ENCODE results near the gene RASSF1.
"Not testable (repeated sequence)": the region's sequence is repeated elsewhere in the genome, so short reads cannot be mapped to it uniquely, and the experiment has no call there.

The RASSF1 gene

GRCh38 chr3:50322386-50323091 lies 18.1 kb downstream of the RASSF1 start, which contains the start of gene HYAL2:
HYAL2 (minus strand) TSS chr3:50322745; CDS start chr3:50320489, 2,256 bp downstream.
- DNase-seq: no peak

DNA sequence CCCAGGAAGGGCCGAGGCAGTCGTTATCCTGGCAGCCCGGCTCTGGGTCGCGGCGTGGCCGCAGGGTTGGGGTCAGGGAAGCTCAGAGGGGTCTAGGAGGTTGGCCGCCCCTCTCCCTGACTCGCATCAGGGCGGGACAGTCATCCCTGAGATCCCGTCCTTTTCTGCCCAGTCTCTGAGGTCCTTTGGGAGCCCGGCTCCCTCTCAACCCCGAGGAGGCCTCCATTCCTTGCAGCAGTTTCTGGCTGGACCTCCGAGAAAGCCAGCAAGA lies 18.6 kb downstream of the RASSF1 start:
- DNase-seq: no peak

DNA sequence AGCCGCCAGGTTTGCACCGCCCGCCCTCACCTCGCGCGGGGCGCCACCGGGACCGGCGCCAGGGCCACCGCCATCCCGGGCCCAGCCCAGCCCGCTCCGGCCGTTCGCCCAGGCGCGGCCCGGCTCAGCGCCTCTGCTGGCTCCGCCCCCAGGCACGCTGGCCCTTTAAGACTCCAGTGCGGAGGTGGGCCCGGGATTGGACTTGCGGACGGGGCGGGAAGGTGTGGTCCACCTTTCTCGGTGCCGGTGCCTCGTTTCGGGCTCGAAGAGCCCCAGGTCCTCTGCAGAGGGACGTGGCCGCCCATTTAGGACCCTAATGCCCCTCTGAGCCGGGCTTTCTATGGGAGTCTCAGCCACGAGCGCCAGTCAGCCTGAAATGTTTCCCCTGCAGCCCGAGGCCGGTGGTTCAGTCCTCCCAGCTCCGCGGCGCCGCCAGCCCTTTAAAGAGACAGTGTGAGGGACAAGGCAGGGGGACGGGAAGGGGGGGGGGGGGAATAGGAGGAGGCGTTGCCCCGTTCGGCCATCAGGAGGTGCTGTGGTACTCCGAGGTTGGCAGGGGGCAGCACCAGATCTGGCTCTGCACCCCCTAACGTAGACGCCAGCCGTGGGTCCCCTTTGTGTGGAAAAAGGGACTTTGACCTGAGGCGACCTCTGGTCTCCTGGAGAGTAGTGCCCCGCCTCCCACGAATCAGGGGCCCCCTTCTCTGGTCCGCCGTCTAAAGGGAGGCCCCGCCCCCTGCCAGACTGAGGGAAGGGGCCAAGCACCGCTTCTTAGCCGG lies 19.1 kb downstream of the RASSF1 start:
- peak; percentile 87 for DNase-seq

DNA sequence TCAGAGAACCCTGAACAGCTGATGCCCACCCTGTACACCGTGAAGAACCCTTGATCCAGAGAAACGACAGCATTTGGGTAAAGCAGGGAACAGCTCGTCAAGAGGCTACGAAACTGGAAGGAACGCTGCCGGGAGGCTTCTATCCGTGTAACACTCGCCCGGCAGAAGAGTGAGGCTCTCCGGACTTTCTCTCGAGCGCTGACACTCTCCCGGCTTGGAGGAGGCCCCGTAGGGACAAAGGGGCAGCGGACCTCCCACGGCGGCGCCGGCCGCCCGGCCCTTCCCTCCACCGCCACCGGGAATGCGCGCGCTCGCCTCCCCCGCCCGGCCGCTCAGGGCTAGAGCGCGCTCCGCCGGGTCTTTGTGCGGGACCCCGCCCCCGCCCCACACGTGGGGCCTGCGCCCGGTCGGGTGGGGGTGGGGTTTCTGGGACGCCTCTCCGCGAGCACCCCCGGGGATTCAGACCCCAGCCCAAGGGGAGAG lies 19.7 kb downstream of the RASSF1 start:
- peak; percentile 79 for DNase-seq

DNA sequence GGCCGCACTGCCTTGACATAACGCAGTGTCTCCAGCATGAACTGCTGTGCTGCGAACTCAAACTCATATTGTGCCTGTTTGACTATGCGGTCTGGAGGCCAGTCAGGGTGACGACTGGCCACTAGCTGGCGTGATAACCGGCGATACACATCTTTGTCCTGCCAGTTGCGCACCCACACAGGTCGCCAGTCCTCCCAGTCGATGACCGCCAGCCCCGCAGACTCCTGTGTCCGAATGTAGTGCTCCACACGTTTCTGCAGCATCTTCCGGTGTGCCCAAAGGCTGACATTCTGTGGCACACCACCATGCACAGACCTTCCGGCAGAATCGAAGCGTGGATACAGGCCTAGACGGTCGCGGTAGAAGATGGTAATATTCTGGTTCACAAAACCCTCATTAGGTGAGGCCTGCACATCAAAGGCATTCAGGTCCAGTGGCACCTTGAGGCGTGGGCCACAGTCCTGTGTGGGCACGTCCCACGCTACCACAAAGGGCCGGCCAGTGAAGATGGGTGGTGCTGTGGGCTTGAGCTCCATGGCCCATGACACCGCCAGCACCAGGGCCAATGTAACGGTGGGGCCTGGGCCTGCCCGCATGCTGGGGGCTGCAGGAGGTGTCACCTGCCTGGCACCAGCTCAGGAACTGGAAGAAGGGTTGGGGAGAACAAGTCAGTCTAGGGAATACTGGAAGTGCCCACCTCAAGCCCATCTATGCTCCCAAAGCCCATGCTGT lies 20.6 kb downstream of the RASSF1 start:
- DNase-seq: no peak

- no peak for DNase-seq
Measured at GRCh38 chr3:50319181-50319893, 21.3 kb downstream of the RASSF1 start.

DNA sequence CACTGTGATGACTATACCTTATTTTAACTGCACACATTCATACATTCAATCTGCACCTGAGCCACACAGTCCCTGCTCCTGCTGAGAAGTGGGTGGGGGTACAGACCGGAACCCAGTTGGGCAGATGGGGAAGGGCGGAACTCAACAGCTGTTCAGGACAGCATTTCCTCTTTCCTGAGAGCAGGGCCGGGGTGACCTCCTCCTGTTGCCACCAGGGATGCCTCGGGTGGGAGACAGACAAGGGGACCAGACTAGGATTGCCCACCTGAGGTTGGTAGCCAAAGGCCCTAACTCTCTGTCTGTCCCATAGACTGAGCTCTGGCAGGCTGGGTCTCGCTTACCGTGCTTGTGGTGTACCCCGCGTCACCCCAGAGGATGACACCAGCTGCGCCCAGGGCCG lies 22.0 kb downstream of the RASSF1 start:
- DNase-seq: no peak

- DNase-seq: no peak
Measured at GRCh38 chr3:50318163-50318562, 22.5 kb downstream of the RASSF1 start.

DNA sequence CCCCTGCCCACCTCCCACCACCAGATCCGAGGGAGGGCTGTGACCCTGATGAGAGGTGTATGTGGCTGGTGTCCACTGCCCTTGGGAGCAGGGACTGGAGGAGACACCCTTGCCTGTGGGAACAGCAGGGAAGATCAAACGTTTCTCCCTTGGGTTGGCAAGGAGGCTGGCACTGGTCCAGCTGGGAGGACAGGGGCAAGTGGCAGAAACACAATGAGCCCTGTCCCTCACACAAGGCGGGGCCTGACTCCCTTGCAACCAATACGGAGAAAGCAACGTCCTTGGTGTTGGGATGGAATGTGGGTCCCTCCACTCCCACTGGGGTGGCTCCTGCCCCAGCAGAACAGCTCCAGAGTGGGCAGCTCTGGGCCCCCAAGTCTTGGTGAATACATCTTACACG lies 23.3 kb downstream of the RASSF1 start:
- no peak for DNase-seq

- no peak for DNase-seq
Measured at GRCh38 chr3:50316657-50317242, 23.9 kb downstream of the RASSF1 start.

DNA sequence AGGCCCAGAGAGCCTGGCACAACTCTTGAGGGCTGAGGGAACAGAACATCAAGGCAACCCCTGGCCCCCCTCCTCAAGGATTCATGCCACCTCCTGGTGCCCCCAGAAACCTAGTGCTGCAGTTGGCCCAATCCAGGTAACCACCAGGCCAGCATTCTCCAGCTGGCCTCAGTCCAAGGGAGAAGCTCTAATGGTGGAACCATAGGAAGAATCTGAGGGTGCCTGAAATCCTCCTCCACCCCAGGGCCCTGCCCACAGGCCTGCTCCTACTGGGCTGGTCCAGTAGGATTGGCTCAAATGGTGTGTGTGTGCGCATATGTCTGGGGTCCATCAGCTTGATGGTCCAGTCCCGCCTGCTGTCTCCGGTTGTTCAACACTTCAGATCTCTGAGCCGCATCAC lies 25.8 kb downstream of the RASSF1 start:
- no peak for DNase-seq

- no peak for DNase-seq
Measured at GRCh38 chr3:50314342-50314741, 26.3 kb downstream of the RASSF1 start.

DNA sequence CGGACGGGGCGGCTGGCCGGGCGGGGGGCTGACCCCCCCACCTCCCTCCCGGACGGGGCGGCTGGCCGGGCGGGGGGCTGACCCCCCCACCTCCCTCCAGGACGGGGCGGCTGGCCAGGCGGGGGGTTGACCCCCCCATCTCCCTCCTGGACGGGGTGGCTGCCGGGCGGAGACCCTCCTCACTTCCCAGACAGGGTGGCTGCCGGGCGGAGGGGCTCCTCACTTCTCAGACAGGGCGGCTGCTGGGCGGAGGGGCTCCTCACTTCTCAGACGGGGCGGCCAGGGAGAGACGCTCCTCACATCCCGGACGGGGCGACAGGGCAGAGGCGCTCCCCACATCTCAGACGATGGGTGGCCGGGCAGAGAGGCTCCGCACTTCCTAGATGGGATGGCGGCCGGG lies 28.6 kb downstream of the RASSF1 start:
- not testable (repeated sequence) for DNase-seq

DNA sequence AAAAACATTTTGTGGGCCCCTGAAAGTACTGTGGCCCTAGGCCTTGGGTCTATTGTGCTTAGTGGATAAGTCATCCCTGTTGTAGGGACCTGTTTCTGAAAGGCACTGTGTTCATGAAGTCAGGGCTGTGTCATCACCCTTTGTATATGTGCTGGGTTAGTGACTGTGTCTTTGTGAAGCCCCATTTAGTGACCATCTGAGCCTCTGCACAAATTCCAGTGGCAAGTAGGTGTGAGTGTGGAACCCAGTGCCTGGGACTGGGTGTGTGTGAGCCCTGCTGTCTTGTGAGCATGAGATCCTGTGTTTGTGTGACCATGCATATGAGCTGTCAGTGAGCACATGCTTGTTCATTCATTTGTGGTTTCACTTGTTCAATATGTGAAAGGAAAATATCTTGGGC lies 36.0 kb downstream of the RASSF1 start:
- no peak for DNase-seq

DNA sequence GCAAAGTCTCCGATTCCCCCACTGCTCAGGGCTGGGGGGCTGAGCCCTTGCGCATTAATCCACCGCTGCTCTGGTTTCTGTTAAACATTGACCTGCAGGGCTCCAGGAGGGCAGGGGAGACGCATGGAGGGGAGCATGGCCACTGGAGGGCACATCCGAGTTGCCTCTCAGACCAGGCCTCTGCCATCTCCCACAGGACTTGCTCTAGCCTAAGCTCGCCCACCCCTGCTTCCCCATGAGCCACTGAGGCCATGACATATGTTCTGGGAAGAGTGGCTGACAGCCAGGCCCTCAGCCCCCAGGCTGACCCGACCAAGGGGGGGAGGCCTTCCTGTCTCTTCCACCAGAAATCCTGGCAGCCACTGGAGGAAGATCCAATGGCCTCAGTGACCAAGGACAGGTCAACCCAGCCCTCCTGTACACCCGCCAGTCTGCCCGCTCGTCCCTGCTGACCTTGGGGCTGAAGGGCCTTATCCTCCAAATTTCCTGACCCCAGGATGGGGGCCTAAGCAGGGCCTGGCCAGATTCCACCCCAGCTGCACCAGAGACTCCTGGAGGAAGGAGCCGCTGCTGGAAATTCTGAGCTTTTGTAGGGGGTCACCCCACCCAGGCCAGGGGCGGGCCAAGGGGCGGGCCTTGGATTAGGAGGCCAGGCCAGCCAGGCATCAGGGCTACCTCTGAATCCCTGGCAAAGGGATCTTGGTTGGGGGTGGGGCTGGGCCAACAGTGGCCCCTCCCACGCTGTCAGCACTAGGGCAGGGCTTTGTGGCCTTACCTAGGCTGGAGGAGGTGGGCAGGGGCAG lies 37.4 kb downstream of the RASSF1 start, which contains the start of gene HYAL1:
Gene HYAL1, minus strand, starts transcription at position 562 of the 803 bp plus-strand sequence. CDS start 618 bp downstream, outside the sequence.
- DNase-seq: no peak

DNA sequence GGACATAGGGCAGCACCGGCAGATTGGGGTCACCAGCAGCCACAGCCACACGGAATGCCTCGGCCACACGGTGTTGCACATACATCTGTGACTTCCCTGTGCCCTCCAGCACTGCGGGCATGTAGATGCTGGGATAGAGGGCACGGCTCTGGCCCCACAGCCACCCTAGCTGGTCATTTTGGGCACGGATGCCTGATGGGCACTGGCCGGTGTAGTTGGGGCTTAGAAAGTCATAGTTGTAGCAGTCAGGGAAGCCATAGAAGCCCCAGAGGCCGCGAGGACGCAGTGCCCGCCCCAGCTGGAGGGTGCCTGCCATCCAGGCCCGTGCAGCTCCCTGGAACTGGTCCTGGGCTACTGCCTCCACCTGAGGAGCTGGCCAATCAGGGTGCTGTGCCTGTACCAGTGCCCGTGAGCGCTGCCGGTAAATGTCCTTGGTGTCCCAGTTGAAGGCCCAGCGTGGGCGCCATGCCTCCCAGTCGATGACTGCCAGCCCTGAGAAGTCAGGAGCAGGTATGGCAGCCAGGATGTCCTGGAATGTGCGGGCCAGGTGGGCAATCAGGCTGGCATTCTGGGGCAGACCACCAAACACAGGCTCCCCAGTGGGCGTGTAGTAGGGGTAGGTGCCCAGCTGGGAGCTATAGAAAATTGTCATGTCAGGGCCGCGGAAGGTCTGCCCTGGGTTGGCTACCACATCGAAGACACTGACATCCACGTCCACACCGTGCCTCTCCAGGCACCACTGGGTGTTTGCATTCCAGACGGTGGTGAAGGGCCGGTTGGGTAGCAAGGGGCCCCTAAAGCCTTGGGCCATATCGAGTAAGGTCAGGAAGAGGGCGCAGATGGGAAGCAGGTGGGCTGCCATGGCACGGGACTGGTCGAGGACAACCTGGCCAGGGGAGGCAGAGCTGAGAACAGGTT lies 38.3 kb downstream of the RASSF1 start:
- no peak for DNase-seq

- DNase-seq: no peak
Measured at GRCh38 chr3:50300681-50301254, 39.9 kb downstream of the RASSF1 start.

DNA sequence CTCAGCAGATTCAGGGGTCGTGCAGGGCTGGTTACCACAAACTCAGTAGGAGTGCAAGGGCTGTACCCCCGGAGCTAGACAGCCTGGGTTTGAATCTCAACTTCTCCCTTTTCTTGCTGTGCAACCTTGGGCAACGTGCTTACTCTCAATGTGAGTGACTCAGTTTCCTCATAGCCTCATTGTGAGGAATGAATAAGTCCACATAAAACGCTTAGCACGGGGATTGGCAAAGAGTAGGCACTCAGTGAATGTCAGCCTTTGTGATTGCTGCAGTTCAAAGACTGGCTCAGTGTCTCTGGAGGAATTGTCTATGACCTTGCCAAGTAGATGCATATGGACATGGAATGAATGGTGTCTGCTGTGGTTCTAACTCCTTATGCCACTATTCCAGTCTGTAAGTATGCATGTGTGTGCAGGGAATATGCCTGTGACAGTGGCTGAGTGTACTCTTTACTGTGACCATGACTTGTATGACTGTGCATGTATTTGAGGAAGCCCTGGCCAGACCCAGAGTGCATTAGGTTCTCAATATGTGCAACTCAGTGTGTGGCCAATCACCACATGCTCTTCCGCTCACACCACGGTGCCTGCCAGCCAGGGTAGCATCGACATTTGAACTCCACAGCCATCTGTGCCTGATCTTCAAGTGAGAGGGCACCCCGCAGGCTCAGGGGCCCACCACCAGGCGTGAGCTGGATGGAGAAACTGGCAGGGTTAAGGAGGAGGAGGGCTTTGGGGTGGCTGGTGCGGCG lies 40.5 kb downstream of the RASSF1 start:
- peak; percentile 30 for DNase-seq

DNA sequence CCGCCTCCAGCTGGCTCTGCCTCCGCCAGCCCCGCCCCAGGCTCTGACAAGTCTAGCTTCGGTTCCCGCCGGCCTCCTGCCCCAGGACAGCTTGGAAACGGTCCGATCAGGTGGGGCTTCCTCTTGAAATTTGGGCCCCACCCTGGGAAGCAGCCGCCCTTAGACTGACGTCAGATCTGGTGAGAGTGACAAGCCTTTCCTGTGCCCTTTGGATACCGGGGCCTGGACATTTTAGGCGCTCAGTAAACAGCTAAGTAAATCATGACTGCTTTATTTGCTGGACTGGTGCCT lies 41.1 kb downstream of the RASSF1 start:
- no peak for DNase-seq
